D721Med (cell line): ENCODE results near the gene KRTAP4-9.

Experiments used
- DNase-seq: peaks from one replicate; pipeline ENCODE4 v3.0.0; 2011; ENCODE audit warnings: low spot score; ENCODE audit not compliant: insufficient read length
- FAIRE-seq: peaks from 2 replicates; lab custom pipeline; 2011; peaks lifted over from hg19 to GRCh38; lab: Jason Lieb, UNC
- CTCF ChIP-seq: IDR thresholded peaks from 2 replicates; pipeline ENCODE4 v1.5.1; 2012; ENCODE audit warnings: mild to moderate bottlenecking, control low read depth; ENCODE audit not compliant: insufficient read depth; ENCODE audit errors: missing control alignments

Gene KRTAP4-9

GRCh38 chr17:41150026-41150425 is 44.8 kb downstream of the KRTAP4-9 start:
- no peak for TF ChIP-seq CTCF
- no peak for FAIRE-seq
- no peak for DNase-seq

GRCh38 chr17:41151525-41151924 is 46.3 kb downstream of the KRTAP4-9 start:
- FAIRE-seq (no peak), DNase-seq (no peak)
- TF ChIP-seq CTCF, result no peak

GRCh38 chr17:41153856-41154255 is 48.7 kb downstream of the KRTAP4-9 start:
- no peak for FAIRE-seq
- no peak for TF ChIP-seq CTCF
- DNase-seq, result no peak
